ENCODE data around the gene ERGIC1. TPM values are rescaled to one million over a fixed set of nuclear protein-coding genes. Genes with fewer than 3 reads are reported as not detected.

The ERGIC1 gene
- total and polyA plus RNA-seq, 2 of the 8 experiments (the other 6 are each of a cell fraction or from before 2014, with no cell fraction given) = 95.3 to 106 TPM

DNA sequence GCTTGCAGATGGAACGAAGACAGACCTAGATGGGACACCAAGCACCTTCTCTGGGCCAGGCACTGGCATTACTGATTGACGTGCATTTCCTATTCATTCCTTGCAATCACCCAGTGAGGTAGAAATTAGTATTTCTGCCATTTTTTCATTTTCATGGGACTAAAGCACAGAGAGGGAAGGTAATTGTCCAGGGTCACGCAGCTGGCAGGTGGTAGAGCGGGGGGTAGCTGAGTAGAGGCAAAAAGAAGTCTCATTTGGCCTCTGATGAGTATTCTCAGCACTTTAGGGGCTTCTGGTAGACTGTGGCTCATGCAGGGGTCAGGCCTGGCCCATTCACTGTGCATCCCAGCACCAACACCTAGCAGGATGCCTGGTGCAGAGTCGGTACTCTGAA is 43.6 kb upstream of the ERGIC1 start:
- no peak for DNase-seq (ENCODE audit: low read depth in 1 of 2, low spot score in 2 of 2)
- Histone ChIP-seq H3K4me2 (ENCODE audit: insufficient read depth in 1 of 2, low read depth in 2 of 2, low read length in 2 of 2) (no peak overlapping the region), H3K14ac (ENCODE audit: insufficient read length) (no peak overlapping the region), H3K56ac (replicated peaks; ENCODE audit: insufficient read length, low read depth, low read length) (no peak overlapping the region), H2BK120ac (replicated peaks; ENCODE audit: low read depth, low read length) (no peak overlapping the region), H4K8ac (ENCODE audit: extremely low read depth, insufficient read depth, low read length) (no peak overlapping the region), H3K4ac (replicated peaks; ENCODE audit: insufficient read length, low read depth, low read length) (no peak overlapping the region), H3K9me3 (ENCODE audit: insufficient read depth in 2 of 2, low read depth in 1 of 2, low read length in 1 of 2) (no peaks in the 10 kb centered on the region), H3K9ac (replicated peaks in 1 of 4; ENCODE audit: extremely low read depth in 1 of 4, low read depth in 3 of 4, low read length in 3 of 4) (no peak overlapping the region), H3K79me1 (ENCODE audit: low read depth, low read length) (no peaks in the 10 kb centered on the region), H2BK20ac (ENCODE audit: low read length) (no peak overlapping the region), H2AFZ (ENCODE audit: low read length) (no peak overlapping the region), H3K18ac (ENCODE audit: extremely low read depth, low read length) (no peak overlapping the region), H3K79me2 (ENCODE audit: control insufficient read depth in 1 of 2, insufficient read depth in 2 of 2, low read length in 2 of 2) (no peaks in the 10 kb centered on the region), H4K20me1 (replicated peaks in 1 of 2; ENCODE audit: control insufficient read depth in 1 of 2, insufficient read depth in 2 of 2, low read length in 2 of 2) (no peaks in the 10 kb centered on the region), H3K4me1 (replicated peaks in 1 of 4; ENCODE audit: control insufficient read depth in 3 of 4, insufficient read depth in 4 of 4, low read length in 3 of 4) (peaks cover 0 to 3% (median 0%) of the 10 kb centered on the region in 4 experiments; a peak in 4 of 7 replicates), H2BK15ac (ENCODE audit: low read length) (no peak overlapping the region), H3K27ac (ENCODE audit: low read depth, low read length) (no peak overlapping the region), H3K27me3 (replicated peaks in 1 of 4; ENCODE audit: control insufficient read depth in 3 of 4, extremely low read depth in 1 of 4, insufficient read depth in 3 of 4, low read length in 3 of 4) (peaks cover 0 to 2% (median 0%) of the 10 kb centered on the region in 4 experiments; a peak in 3 of 7 replicates), H2AK5ac (ENCODE audit: low read depth, low read length) (no peak overlapping the region), H4K91ac (replicated peaks; ENCODE audit: insufficient read length, low read length) (no peak overlapping the region), H3K4me3 (ENCODE audit: extremely low read depth in 1 of 4, insufficient read depth in 2 of 4, low read depth in 3 of 4, low read length in 4 of 4) (no peak overlapping the region), H2BK5ac (ENCODE audit: low read depth, low read length) (no peak overlapping the region), H3K23me2 (ENCODE audit: low read depth, low read length) (no peaks in the 10 kb centered on the region), H2BK12ac (ENCODE audit: low read depth, low read length) (no peak overlapping the region), H4K5ac (ENCODE audit: insufficient read length, low read depth, low read length) (no peak overlapping the region), H3K36me3 (ENCODE audit: control insufficient read depth in 2 of 4, insufficient read depth in 4 of 4, low read length in 3 of 4) (no peaks in the 10 kb centered on the region), H3K23ac (ENCODE audit: insufficient read length) (no peak overlapping the region)
- CTCF ChIA-PET (ENCODE audit: partially characterized antibody) = interaction anchor here (1.0 to 1.7 kb wide), 4 partner anchors 12 to 77 kb away, joined by 3 to 6 read pairs (median 3); no protein-coding TSS in a partner anchor
- FAIRE-seq = no peak
- POLR2A ChIA-PET (ENCODE audit: partially characterized antibody) = interaction anchor here (5.3 kb wide), 1 partner anchor 20 kb away, joined by 36 read pairs; the partner anchor contains the start of gene DUSP1
- TF ChIP-seq MAX (IDR thresholded peaks at IDR 0.05) (0 out of 2 replicates have a peak, but pooled peaks have one; percentile 14), TEAD4 (IDR thresholded peaks at IDR 0.05; ENCODE audit: low read depth, low read length) (no peak)
- 78% methylated on average over 5 of the region's 5 CpGs; no CpG with 5 or more reads in 1 of the 2 experiments for WGBS, 2 experiments (ENCODE audit: extremely low coverage in 1 of 2, insufficient coverage in 1 of 2, insufficient read length in 1 of 2, insufficient replicate concordance in 2 of 2, low coverage in 1 of 2, low lambda C conversion rate in 2 of 2, missing lambda C conversion rate in 1 of 2)
